ENCODE results near the gene ANGPTL8. TPM values are rescaled to one million over a fixed set of nuclear protein-coding genes. Genes with fewer than 3 reads are reported as not detected.

The ANGPTL8 gene
- total RNA-seq, 1 donor from 2014 or later: not detected

DNA sequence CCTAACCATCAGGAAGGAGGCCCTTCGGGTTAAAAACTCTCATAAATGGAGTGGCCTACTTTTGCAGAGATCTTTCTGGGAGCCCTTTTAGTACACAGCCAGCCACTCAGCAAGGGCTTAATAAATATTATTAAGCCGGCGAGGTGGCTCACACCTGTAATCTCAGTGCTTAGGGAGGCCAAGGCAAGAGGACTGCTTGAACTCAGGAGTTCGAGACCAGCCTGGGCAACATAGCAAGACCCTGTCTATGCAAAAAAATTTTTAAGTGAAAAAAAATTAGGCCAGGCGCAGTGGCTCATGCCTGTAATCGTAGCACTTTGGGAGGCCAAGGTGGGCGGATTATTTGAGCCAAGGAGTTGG, 41.3 kb upstream of the ANGPTL8 start:
- peaks cover 1% of the 10 kb centered on the region for H3K36me3 ChIP-seq (ENCODE audit: control insufficient read depth, insufficient read depth, low read length)
- TF ChIP-seq CTCF (IDR thresholded peaks at IDR 0.05; ENCODE audit: insufficient read depth, low read length, poor library complexity, severe bottlenecking): no peak
- no peak for DNase-seq (ENCODE audit: low read depth)
- no peaks in the 10 kb centered on the region for H3K27me3 ChIP-seq (ENCODE audit: control insufficient read depth, insufficient read depth, low read length)
- H3K4me3 ChIP-seq (ENCODE audit: low read depth, low read length): no peak overlapping the region

DNA sequence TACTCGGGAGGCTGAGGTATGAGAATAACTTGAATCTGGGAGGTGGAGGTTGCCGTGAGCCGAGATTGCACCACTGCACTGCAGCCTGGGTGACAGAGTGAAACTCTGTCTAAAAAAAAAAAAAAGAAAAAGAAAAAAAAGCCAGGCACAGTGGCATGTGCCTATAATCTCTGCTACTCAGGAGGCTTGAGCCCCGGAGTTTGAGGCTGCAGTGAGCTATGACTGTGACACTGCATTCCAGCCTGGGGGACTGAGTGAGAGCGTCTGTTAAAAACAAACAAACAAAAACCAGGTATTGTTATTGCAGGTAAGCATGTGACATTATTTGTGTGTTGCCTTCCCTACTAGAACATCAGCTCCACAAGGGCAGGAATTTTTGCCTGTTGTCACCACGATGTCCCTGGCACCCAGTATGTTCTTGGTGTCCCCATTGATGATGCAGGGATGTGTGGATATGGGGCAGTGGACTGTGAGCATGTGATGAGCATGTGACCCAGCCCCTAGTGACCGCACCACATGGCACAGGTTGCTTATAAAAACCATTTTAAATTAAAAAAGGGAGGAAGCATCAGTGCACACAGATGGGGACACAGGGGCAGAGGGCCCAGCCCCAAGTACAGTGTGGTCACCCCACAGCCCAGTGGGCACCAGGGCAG, 40.5 kb upstream of the ANGPTL8 start:
- no peak for DNase-seq (ENCODE audit: low read depth)
- Histone ChIP-seq H3K4me3 (ENCODE audit: low read depth, low read length) (no peak overlapping the region), H3K36me3 (ENCODE audit: control insufficient read depth, insufficient read depth, low read length) (peaks cover 1% of the 10 kb centered on the region), H3K27me3 (ENCODE audit: control insufficient read depth, insufficient read depth, low read length) (no peaks in the 10 kb centered on the region)
- TF ChIP-seq CTCF (IDR thresholded peaks at IDR 0.05; ENCODE audit: insufficient read depth, low read length, poor library complexity, severe bottlenecking): no peak

DNA sequence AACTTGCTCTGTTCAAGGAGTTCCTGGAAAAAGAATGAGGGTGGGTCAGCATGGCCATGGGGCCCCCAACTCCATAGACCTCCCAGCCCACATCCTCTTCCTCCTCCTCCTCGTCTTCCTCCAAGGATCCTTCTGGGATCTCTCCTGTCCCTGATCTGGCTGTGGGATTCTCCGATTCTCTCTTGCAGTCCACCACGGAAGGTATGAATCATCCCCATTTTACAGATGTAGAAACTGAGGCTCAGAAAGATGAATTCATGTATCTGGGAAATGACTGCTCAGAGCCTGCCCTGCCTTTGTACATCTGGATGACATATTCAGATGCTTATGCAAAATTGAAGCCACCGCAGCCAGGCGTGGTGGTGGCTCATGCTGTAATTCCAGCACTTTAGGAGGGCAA, 39.9 kb upstream of the ANGPTL8 start:
- Histone ChIP-seq H3K4me3 (ENCODE audit: low read depth, low read length) (no peak overlapping the region), H3K36me3 (ENCODE audit: control insufficient read depth, insufficient read depth, low read length) (peaks cover 1% of the 10 kb centered on the region), H3K27me3 (ENCODE audit: control insufficient read depth, insufficient read depth, low read length) (no peaks in the 10 kb centered on the region)
- TF ChIP-seq CTCF (IDR thresholded peaks at IDR 0.05; ENCODE audit: insufficient read depth, low read length, poor library complexity, severe bottlenecking): no peak
- DNase-seq (ENCODE audit: low read depth): no peak

- DNase-seq (ENCODE audit: low read depth): no peak
- H3K4me3 ChIP-seq (ENCODE audit: low read depth, low read length): no peak overlapping the region
- no peaks in the 10 kb centered on the region for H3K27me3 ChIP-seq (ENCODE audit: control insufficient read depth, insufficient read depth, low read length)
- peaks cover 1% of the 10 kb centered on the region for H3K36me3 ChIP-seq (ENCODE audit: control insufficient read depth, insufficient read depth, low read length)
- TF ChIP-seq CTCF (IDR thresholded peaks at IDR 0.05; ENCODE audit: insufficient read depth, low read length, poor library complexity, severe bottlenecking): no peak
These were observed 39.3 kb upstream of the ANGPTL8 start for GRCh38 chr19:11200015-11200574.

DNA sequence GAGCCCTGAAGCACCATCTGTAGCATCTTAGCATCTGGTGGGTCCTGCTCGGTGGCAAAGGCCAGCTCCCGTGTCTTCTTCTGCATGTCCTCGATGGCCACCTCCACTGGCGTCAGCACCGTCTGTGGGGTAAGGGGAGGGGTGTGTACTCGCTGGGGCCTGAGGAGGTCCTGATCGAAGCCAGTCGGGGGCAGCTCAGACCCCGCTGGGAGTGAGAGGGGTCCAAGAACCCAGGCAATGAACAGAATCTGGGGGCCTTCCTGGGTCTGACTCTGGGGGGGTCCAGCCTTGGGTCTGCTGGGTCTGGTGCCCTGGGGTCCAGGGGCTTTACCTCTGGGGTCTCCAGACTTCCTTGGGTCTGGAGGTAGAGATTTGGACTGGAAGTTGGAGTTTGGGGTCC, 38.5 kb upstream of the ANGPTL8 start:
- TF ChIP-seq CTCF (IDR thresholded peaks at IDR 0.05; ENCODE audit: insufficient read depth, low read length, poor library complexity, severe bottlenecking): no peak
- peaks cover 1% of the 10 kb centered on the region for H3K36me3 ChIP-seq (ENCODE audit: control insufficient read depth, insufficient read depth, low read length)
- DNase-seq (ENCODE audit: low read depth): no peak
- H3K4me3 ChIP-seq (ENCODE audit: low read depth, low read length): no peak overlapping the region
- H3K27me3 ChIP-seq (ENCODE audit: control insufficient read depth, insufficient read depth, low read length): no peaks in the 10 kb centered on the region

DNA sequence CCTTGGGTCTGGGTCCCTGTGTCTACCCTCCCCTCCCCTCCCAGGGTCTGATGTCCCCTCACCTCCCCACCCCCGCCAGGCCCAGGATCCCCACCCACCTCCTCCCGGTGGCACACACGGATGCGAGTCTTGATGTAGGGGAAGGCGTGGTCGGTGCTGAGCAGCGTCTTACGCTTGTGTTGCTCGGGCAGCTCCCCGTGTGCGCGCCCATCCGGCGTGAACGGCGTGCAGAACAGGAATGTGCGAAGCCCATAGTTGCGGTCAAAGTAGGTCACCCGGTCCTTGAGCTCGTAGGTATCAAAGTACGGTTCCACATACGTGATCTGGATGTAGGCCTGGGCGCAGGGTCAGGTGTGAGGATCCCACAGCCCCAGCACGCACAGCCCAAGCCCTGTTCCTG, 37.6 kb upstream of the ANGPTL8 start:
- DNase-seq (ENCODE audit: low read depth): no peak
- Histone ChIP-seq H3K27me3 (ENCODE audit: control insufficient read depth, insufficient read depth, low read length) (no peaks in the 10 kb centered on the region), H3K4me3 (ENCODE audit: low read depth, low read length) (no peak overlapping the region), H3K36me3 (ENCODE audit: control insufficient read depth, insufficient read depth, low read length) (peaks cover 1% of the 10 kb centered on the region)
- TF ChIP-seq CTCF (IDR thresholded peaks at IDR 0.05; ENCODE audit: insufficient read depth, low read length, poor library complexity, severe bottlenecking): no peak

All from kidney epithelial cell (primary cell).